Measurements from ENCODE around the gene BTBD19.
"Not testable (repeated sequence)": the region's sequence is repeated elsewhere in the genome, so short reads cannot be mapped to it uniquely, and the experiment has no call there.

The BTBD19 gene

GRCh38 chr1:44807364-44808062 is 810 bp upstream of the BTBD19 start:
- TF ChIP-seq CTCF (IDR thresholded peaks at IDR 0.05; ENCODE audit: borderline replicate concordance, extremely low read depth, low read length, poor library complexity, severe bottlenecking) (no peak), EZH2 (IDR thresholded peaks at IDR 0.05; ENCODE audit: borderline replicate concordance, low read depth, low read length, severe bottlenecking) (no peak)
- DNase-seq (peak; percentile 77), ATAC-seq (ENCODE audit: insufficient read depth, low read depth) (peak; percentile 34)
- no peak overlapping the region for H3K4me3 ChIP-seq (ENCODE audit: low read depth in 1 of 2, low read length in 2 of 2)
- H3K36me3 ChIP-seq (ENCODE audit: insufficient read depth, low read length): peaks cover 34% of the 10 kb centered on the region
- H3K4me1 ChIP-seq (ENCODE audit: insufficient read depth, low read length): peaks cover 32% of the 10 kb centered on the region
- peak overlapping the region; percentile 89 for H3K27ac ChIP-seq (ENCODE audit: low read length)
- H2AFZ ChIP-seq (ENCODE audit: low read depth, low read length): no peak overlapping the region
- no peak overlapping the region for H3K9ac ChIP-seq (ENCODE audit: low read depth, low read length)
- no peaks in the 10 kb centered on the region for H3K27me3 ChIP-seq (ENCODE audit: insufficient read depth, low read length, poor library complexity)
- H3K9me3 ChIP-seq (ENCODE audit: insufficient read depth, low read length, severe bottlenecking): no peaks in the 10 kb centered on the region
- H4K20me1 ChIP-seq (ENCODE audit: insufficient read depth, low read length): no peaks in the 10 kb centered on the region
- H3K4me2 ChIP-seq (ENCODE audit: insufficient read depth, low read length): no peak overlapping the region
- H3K79me2 ChIP-seq (ENCODE audit: insufficient read depth, low read length): no peaks in the 10 kb centered on the region

- H3K9me3 ChIP-seq (ENCODE audit: insufficient read depth, low read length, severe bottlenecking): no peaks in the 10 kb centered on the region
- H4K20me1 ChIP-seq (ENCODE audit: insufficient read depth, low read length): no peaks in the 10 kb centered on the region
- H3K4me3 ChIP-seq (ENCODE audit: low read depth in 1 of 2, low read length in 2 of 2): no peak overlapping the region
- peak overlapping the region; percentile 14 for H3K4me2 ChIP-seq (ENCODE audit: insufficient read depth, low read length)
- DNase-seq (peak; percentile 88), ATAC-seq (ENCODE audit: insufficient read depth, low read depth) (peak; percentile 81)
- H3K36me3 ChIP-seq (ENCODE audit: insufficient read depth, low read length): peaks cover 17% of the 10 kb centered on the region; the same call in 1 of the 2 replicates
- no peaks in the 10 kb centered on the region for H3K79me2 ChIP-seq (ENCODE audit: insufficient read depth, low read length)
- TF ChIP-seq CTCF (IDR thresholded peaks at IDR 0.05; ENCODE audit: borderline replicate concordance, extremely low read depth, low read length, poor library complexity, severe bottlenecking): no peak
- TF ChIP-seq EZH2 (IDR thresholded peaks at IDR 0.05; ENCODE audit: borderline replicate concordance, low read depth, low read length, severe bottlenecking): no peak
- peak overlapping the region; percentile 48 for H3K9ac ChIP-seq (ENCODE audit: low read depth, low read length)
- no peaks in the 10 kb centered on the region for H3K27me3 ChIP-seq (ENCODE audit: insufficient read depth, low read length, poor library complexity)
- H3K4me1 ChIP-seq (ENCODE audit: insufficient read depth, low read length): peaks cover 37% of the 10 kb centered on the region
- H2AFZ ChIP-seq (ENCODE audit: low read depth, low read length): peak overlapping the region; percentile 61
- H3K27ac ChIP-seq (ENCODE audit: low read length): peak overlapping the region; percentile 89
These were observed 905 bp downstream of the BTBD19 start for GRCh38 chr1:44808938-44809917.

- Histone ChIP-seq H3K9ac (ENCODE audit: low read depth, low read length) (peak overlapping the region; percentile 48; the same call in 1 of the 2 replicates), H2AFZ (ENCODE audit: low read depth, low read length) (0 out of 2 replicates have a peak overlapping the region, but pooled peaks have one; percentile 61), H3K4me2 (ENCODE audit: insufficient read depth, low read length) (peak overlapping the region; percentile 14; the same call in 1 of the 2 replicates), H3K36me3 (ENCODE audit: insufficient read depth, low read length) (peaks cover 9% of the 10 kb centered on the region; the same call in 1 of the 2 replicates), H3K27me3 (ENCODE audit: insufficient read depth, low read length, poor library complexity) (no peaks in the 10 kb centered on the region), H3K9me3 (ENCODE audit: insufficient read depth, low read length, severe bottlenecking) (no peaks in the 10 kb centered on the region), H3K4me3 (ENCODE audit: low read depth in 1 of 2, low read length in 2 of 2) (no peak overlapping the region), H3K27ac (ENCODE audit: low read length) (peak overlapping the region; percentile 89), H3K4me1 (ENCODE audit: insufficient read depth, low read length) (peaks cover 44% of the 10 kb centered on the region), H3K79me2 (ENCODE audit: insufficient read depth, low read length) (no peaks in the 10 kb centered on the region), H4K20me1 (ENCODE audit: insufficient read depth, low read length) (no peaks in the 10 kb centered on the region)
- DNase-seq (no peak), ATAC-seq (ENCODE audit: insufficient read depth, low read depth) (no peak)
- TF ChIP-seq EZH2 (IDR thresholded peaks at IDR 0.05; ENCODE audit: borderline replicate concordance, low read depth, low read length, severe bottlenecking) (no peak), CTCF (IDR thresholded peaks at IDR 0.05; ENCODE audit: borderline replicate concordance, extremely low read depth, low read length, poor library complexity, severe bottlenecking) (no peak)
These were observed 1.9 kb downstream of the BTBD19 start for GRCh38 chr1:44810101-44810761.

DNA sequence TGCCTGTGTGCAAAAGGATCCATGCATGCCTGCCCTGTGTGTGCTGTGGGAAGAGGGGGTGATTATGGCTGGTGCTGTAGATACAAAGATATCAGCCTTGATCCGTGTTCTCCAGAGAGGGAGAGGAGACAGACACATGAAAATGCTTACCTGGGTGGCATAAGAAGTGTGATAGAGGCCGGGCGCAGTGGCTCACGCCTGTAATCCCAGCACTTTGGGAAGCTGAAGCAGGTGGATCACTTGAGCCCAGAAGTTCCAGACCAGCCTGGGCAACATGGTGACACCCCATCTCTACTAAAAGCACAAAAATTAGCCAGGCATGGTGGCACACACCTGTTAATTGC is 2.4 kb downstream of the BTBD19 start:
- not testable (repeated sequence) for H3K36me3 ChIP-seq (ENCODE audit: insufficient read depth, low read length); H3K27me3 ChIP-seq (ENCODE audit: insufficient read depth, low read length, poor library complexity); H3K4me2 ChIP-seq (ENCODE audit: insufficient read depth, low read length); DNase-seq; H2AFZ ChIP-seq (ENCODE audit: low read depth, low read length); ATAC-seq (ENCODE audit: insufficient read depth, low read depth); H4K20me1 ChIP-seq (ENCODE audit: insufficient read depth, low read length); H3K4me3 ChIP-seq (ENCODE audit: low read depth in 1 of 2, low read length in 2 of 2); H3K9me3 ChIP-seq (ENCODE audit: insufficient read depth, low read length, severe bottlenecking); H3K9ac ChIP-seq (ENCODE audit: low read depth, low read length); H3K79me2 ChIP-seq (ENCODE audit: insufficient read depth, low read length)
- Histone ChIP-seq H3K27ac (ENCODE audit: low read length) (peak overlapping the region; percentile 89), H3K4me1 (ENCODE audit: insufficient read depth, low read length) (peaks cover 44% of the 10 kb centered on the region)
